Effector CD8-positive, alpha-beta T cell (primary cell): ENCODE data around the gene FHOD1.

Experiments used
- DNase-seq: peaks from one replicate; lab custom pipeline; 2025; lab: John Stamatoyannopoulos, UW

The FHOD1 gene

GRCh38 chr16:67190448-67191399 lies 56.6 kb downstream of the FHOD1 start:
- no peak for DNase-seq

GRCh38 chr16:67190041-67190440 lies 57.2 kb downstream of the FHOD1 start, which contains the start of gene EXOC3L1:
EXOC3L1 (minus strand) TSS chr16:67190136; CDS start chr16:67189676, 460 bp downstream.
- no peak for DNase-seq

- no peak for DNase-seq
Observed at GRCh38 chr16:67188798-67189197, 58.5 kb downstream of the FHOD1 start.

GRCh38 chr16:67188323-67188722 lies 59.0 kb downstream of the FHOD1 start:
- DNase-seq: no peak

- DNase-seq: no peak
Observed at GRCh38 chr16:67187175-67187890, 59.9 kb downstream of the FHOD1 start.

GRCh38 chr16:67186550-67186950 lies 60.7 kb downstream of the FHOD1 start:
- no peak for DNase-seq

GRCh38 chr16:67185651-67186134 lies 61.6 kb downstream of the FHOD1 start:
- no peak for DNase-seq

GRCh38 chr16:67184995-67185650 lies 62.2 kb downstream of the FHOD1 start:
- peak; percentile 80 for DNase-seq

GRCh38 chr16:67184453-67184994 lies 62.8 kb downstream of the FHOD1 start:
- DNase-seq: no peak

GRCh38 chr16:67183627-67184452 lies 63.4 kb downstream of the FHOD1 start, which contains the start of gene MATCAP1:
MATCAP1 (minus strand) TSS chr16:67183963; CDS start chr16:67180610, 3,353 bp downstream.
- peak; percentile 87 for DNase-seq

- no peak for DNase-seq
Observed at GRCh38 chr16:67183284-67183626, 64.0 kb downstream of the FHOD1 start.

- DNase-seq: no peak
Observed at GRCh38 chr16:67182288-67182687, 65.0 kb downstream of the FHOD1 start.

- no peak for DNase-seq
Observed at GRCh38 chr16:67181346-67181745, 65.9 kb downstream of the FHOD1 start.

GRCh38 chr16:67180166-67180565 lies 67.1 kb downstream of the FHOD1 start:
- DNase-seq: no peak

GRCh38 chr16:67179421-67180080 lies 67.7 kb downstream of the FHOD1 start:
- no peak for DNase-seq
